Neural cell (in vitro differentiated cells): Measurements from ENCODE around the gene ZHX3. TPM values are rescaled to one million over a fixed set of nuclear protein-coding genes. Genes with fewer than 3 reads are reported as not detected.

Experiments used
- H2AFZ ChIP-seq: fragments of 200-600, 300-800 bp; sonication (generic), shearing (Covaris generic); 2 replicates; pipeline ENCODE4 v1.6.0; 2014; ENCODE audit warnings: low read depth, mild to moderate bottlenecking, antibody characterized with exemption, low read length, moderate library complexity
- H3F3A ChIP-seq: fragments of 200-600 bp; shearing (Covaris generic); 2 replicates; pipeline ENCODE4 v1.6.1; 2016; ENCODE audit warnings: mild to moderate bottlenecking, moderate library complexity, mixed read lengths, antibody characterized with exemption, low read length; ENCODE audit not compliant: insufficient read depth, poor library complexity, severe bottlenecking
- H3K27ac ChIP-seq: fragments of 200-600, 300-800 bp; sonication (generic), shearing (Covaris generic); 2 replicates; pipeline ENCODE4 v1.5.1; 2014; ENCODE audit warnings: mild to moderate bottlenecking, low read length, moderate library complexity
- H3K27me3 ChIP-seq: fragments of 300-800, 200-600 bp; sonication (generic), shearing (Covaris generic); 2 replicates; pipeline ENCODE4 v1.6.0; 2014; ENCODE audit warnings: mild to moderate bottlenecking, low read depth, low read length, moderate library complexity; ENCODE audit not compliant: insufficient read depth
- H3K36me3 ChIP-seq: fragments of 300-800, 200-600 bp; sonication (generic), shearing (Covaris generic); 2 replicates; pipeline ENCODE4 v1.5.1; 2014; ENCODE audit warnings: mild to moderate bottlenecking, antibody characterized with exemption, low read length, moderate library complexity; ENCODE audit not compliant: insufficient read depth
- H3K4me2 ChIP-seq: fragments of 300-800, 200-600 bp; sonication (generic), shearing (Covaris generic); 2 replicates; pipeline ENCODE4 v1.6.0; 2014; ENCODE audit warnings: mild to moderate bottlenecking, low read length
- H3K4me3 ChIP-seq: fragments of 300-800, 200-600 bp; sonication (generic), shearing (Covaris generic); 2 replicates; pipeline ENCODE4 v1.5.1; 2014; ENCODE audit warnings: mild to moderate bottlenecking, low read length, moderate library complexity
- H3K79me2 ChIP-seq: fragments of 200-600 bp; shearing (Covaris generic); replicated peaks from 2 replicates; pipeline ENCODE4 v1.6.0; 2014; ENCODE audit warnings: mild to moderate bottlenecking, low read length, moderate library complexity; ENCODE audit not compliant: insufficient read depth
- H3K9ac ChIP-seq: fragments of 300-800, 200-600 bp; sonication (generic), shearing (Covaris generic); 2 replicates; pipeline ENCODE4 v1.6.1; 2016; ENCODE audit warnings: mild to moderate bottlenecking, low read length, mixed read lengths
- H3K9me2 ChIP-seq: fragments of 200-600 bp; shearing (Covaris generic); 2 replicates; pipeline ENCODE4 v1.6.1; 2016; ENCODE audit warnings: mild to moderate bottlenecking, low read length, mixed read lengths; ENCODE audit not compliant: insufficient read depth
- H3K9me3 ChIP-seq: fragments of 200-600, 300-800 bp; sonication (generic), shearing (Covaris generic); 2 replicates; pipeline ENCODE4 v1.6.1; 2016; ENCODE audit warnings: mild to moderate bottlenecking, mixed run types, low read length, moderate library complexity, mixed read lengths
- H4K20me1 ChIP-seq: fragments of 200-600 bp; shearing (Covaris generic); 2 replicates; pipeline ENCODE4 v1.6.1; 2016; ENCODE audit warnings: mild to moderate bottlenecking, mixed run types; ENCODE audit not compliant: insufficient read depth
- EP300 ChIP-seq: fragments of 450-650 bp; conservative IDR thresholded peaks from 2 replicates; pipeline ENCODE4 v1.6.1; 2014; ENCODE audit warnings: antibody characterized with exemption, mild to moderate bottlenecking, moderate library complexity; ENCODE audit not compliant: poor library complexity, severe bottlenecking
- EZH2 ChIP-seq: fragments of 200-600, 300-800 bp; shearing (Covaris generic), sonication (generic); IDR thresholded peaks from 2 replicates; pipeline ENCODE4 v1.6.1; 2014; ENCODE audit warnings: antibody characterized with exemption, low read length, borderline replicate concordance, mild to moderate bottlenecking; ENCODE audit not compliant: insufficient read depth, poor library complexity, severe bottlenecking
- MXI1 ChIP-seq: fragments of 450-650 bp; conservative IDR thresholded peaks from 2 replicates; pipeline ENCODE4 v1.6.1; 2014; ENCODE audit warnings: antibody characterized with exemption, mild to moderate bottlenecking; ENCODE audit not compliant: poor library complexity, severe bottlenecking
- POLR2AphosphoS5 ChIP-seq: IDR thresholded peaks from 2 replicates; pipeline ENCODE4 v1.6.1; 2012
- RAD21 ChIP-seq: fragments of 450-650 bp; conservative IDR thresholded peaks from 2 replicates; pipeline ENCODE4 v1.6.1; 2014; ENCODE audit warnings: antibody characterized with exemption, mild to moderate bottlenecking, moderate library complexity
- SMC3 ChIP-seq: fragments of 450-650 bp; conservative IDR thresholded peaks from 2 replicates; pipeline ENCODE4 v1.6.1; 2014; ENCODE audit warnings: antibody characterized with exemption, mild to moderate bottlenecking, moderate library complexity; ENCODE audit not compliant: poor library complexity
- TAF1 ChIP-seq: IDR thresholded peaks from 2 replicates; pipeline ENCODE4 v1.6.1; 2012; ENCODE audit warnings: low read depth
- polyA plus RNA-seq: library from polyadenylated mRNA; depleted of rRNA; stranded (reverse); fragments of >200 nt; gene quantifications from 2 replicates; pipeline ENCODE4 v1.2.3, GENCODE V29; 2014
- TF ChIP-seq, protein P1 (sequence below): IDR thresholded peaks from 2 replicates; pipeline ENCODE4 v1.6.1; 2012; ENCODE audit warnings: borderline replicate concordance
- TF ChIP-seq, protein P2 (sequence below): fragments of 450-650 bp; IDR thresholded peaks from 2 replicates; pipeline ENCODE4 v1.5.1; 2014; ENCODE audit warnings: antibody characterized with exemption, mild to moderate bottlenecking, moderate library complexity; ENCODE audit not compliant: poor library complexity, severe bottlenecking

The ZHX3 gene
- polyA plus RNA-seq, 1 donor from 2014 or later: 10.3 TPM

DNA sequence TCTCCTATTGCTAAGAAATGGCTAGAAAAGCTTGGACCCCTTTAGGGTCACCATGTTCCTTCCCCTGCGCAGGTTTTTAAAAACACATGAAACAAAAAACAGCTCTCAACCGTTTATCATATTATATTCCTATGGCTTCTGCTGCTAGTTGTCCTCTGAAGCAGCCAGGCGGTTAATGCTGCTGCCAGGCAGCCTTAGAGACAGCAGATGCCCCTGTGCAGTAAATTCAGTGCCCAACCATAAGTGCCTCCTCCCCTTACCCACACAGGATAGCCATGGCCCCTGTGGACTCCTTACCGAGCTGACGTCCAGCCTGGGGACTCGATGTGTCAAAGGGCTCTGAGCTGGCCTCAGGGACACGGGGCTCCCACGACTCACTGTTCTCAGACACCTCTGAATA, 115.8 kb downstream of the ZHX3 start:
- no peak overlapping the region for H2AFZ ChIP-seq
- H3K9ac ChIP-seq: no peak overlapping the region
- H3K27me3 ChIP-seq: no peaks in the 10 kb centered on the region
- H3K27ac ChIP-seq: no peak overlapping the region
- H3K4me3 ChIP-seq: no peak overlapping the region
- H3F3A ChIP-seq: no peaks in the 10 kb centered on the region
- no peak overlapping the region for H3K4me2 ChIP-seq
- peaks cover 6% of the 10 kb centered on the region for H3K9me3 ChIP-seq
- peaks cover 27% of the 10 kb centered on the region for H3K36me3 ChIP-seq
- no peak for TF ChIP-seq TAF1
- no peaks in the 10 kb centered on the region for H3K79me2 ChIP-seq
- no peaks in the 10 kb centered on the region for H3K9me2 ChIP-seq
- H4K20me1 ChIP-seq: no peaks in the 10 kb centered on the region

DNA sequence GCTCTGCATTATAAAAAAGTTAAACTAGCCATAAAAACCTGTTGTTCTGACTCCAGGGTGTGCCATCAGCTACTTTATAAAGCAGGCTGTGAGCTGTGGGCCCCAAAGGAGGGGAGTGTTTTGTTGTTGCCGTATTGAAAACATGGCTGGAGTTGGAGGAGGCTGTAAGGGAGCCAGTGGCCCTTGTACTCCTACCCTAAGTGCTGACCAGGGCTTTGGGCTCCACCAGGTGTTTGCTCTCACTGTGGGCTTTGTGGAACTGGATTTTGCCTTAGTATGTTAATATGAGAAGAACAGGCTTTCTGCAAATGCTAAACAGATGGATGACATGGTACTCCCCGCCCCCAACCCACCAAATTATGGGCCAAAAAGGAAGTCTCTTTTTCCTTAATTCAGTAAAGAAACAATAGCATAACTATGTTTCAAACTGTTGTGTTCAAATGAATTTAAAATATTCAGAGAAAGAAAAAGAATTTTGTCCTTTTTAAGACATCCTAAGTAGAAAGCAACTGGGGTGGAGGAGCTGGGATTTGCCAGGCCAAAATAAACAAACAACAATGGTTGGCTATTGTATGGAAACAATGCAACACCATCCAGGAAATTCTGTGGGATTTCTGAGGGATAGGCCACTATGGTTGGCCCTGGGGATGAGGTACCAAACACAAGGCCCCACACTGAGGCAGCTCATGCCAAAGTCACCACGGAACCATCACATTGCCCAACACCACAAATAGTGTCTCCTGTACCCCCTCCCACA, 116.9 kb downstream of the ZHX3 start:
- Histone ChIP-seq H3K4me2 (no peak overlapping the region), H3K4me3 (no peak overlapping the region), H2AFZ (no peak overlapping the region), H4K20me1 (no peaks in the 10 kb centered on the region), H3K9me2 (no peaks in the 10 kb centered on the region), H3K9me3 (peaks cover 6% of the 10 kb centered on the region), H3K27me3 (no peaks in the 10 kb centered on the region), H3K9ac (no peak overlapping the region), H3K27ac (no peak overlapping the region), H3F3A (no peaks in the 10 kb centered on the region), H3K36me3 (peaks cover 30% of the 10 kb centered on the region), H3K79me2 (no peaks in the 10 kb centered on the region)
- TF ChIP-seq, protein P1, sequence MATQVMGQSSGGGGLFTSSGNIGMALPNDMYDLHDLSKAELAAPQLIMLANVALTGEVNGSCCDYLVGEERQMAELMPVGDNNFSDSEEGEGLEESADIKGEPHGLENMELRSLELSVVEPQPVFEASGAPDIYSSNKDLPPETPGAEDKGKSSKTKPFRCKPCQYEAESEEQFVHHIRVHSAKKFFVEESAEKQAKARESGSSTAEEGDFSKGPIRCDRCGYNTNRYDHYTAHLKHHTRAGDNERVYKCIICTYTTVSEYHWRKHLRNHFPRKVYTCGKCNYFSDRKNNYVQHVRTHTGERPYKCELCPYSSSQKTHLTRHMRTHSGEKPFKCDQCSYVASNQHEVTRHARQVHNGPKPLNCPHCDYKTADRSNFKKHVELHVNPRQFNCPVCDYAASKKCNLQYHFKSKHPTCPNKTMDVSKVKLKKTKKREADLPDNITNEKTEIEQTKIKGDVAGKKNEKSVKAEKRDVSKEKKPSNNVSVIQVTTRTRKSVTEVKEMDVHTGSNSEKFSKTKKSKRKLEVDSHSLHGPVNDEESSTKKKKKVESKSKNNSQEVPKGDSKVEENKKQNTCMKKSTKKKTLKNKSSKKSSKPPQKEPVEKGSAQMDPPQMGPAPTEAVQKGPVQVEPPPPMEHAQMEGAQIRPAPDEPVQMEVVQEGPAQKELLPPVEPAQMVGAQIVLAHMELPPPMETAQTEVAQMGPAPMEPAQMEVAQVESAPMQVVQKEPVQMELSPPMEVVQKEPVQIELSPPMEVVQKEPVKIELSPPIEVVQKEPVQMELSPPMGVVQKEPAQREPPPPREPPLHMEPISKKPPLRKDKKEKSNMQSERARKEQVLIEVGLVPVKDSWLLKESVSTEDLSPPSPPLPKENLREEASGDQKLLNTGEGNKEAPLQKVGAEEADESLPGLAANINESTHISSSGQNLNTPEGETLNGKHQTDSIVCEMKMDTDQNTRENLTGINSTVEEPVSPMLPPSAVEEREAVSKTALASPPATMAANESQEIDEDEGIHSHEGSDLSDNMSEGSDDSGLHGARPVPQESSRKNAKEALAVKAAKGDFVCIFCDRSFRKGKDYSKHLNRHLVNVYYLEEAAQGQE: no peak
- TF ChIP-seq SMC3 (no peak), EZH2 (no peak), POLR2AphosphoS5 (no peak)

DNA sequence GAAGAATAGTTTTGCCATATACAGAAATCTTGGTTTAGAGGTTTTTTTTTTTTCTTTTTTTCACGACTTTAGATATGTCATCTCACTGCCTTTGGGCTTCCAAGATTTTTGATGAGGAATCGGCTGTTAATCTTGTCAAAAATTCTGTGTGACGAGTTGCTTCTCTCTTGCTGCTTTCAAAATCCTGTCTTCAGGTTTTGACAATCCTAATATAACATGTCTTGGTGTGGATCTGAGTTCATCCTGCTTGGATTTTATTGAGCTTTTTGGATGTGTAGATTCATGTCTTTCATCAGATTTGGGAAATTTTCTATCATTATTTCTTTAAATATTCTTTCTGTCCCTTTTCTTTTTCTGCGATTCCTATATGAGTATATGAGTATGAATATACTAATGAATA, 119.1 kb downstream of the ZHX3 start:
- peaks cover 4% of the 10 kb centered on the region for H3K9me3 ChIP-seq
- H2AFZ ChIP-seq: no peak overlapping the region
- H3K27me3 ChIP-seq: no peaks in the 10 kb centered on the region
- no peak overlapping the region for H3K4me2 ChIP-seq
- H4K20me1 ChIP-seq: no peaks in the 10 kb centered on the region
- no peaks in the 10 kb centered on the region for H3F3A ChIP-seq
- H3K4me3 ChIP-seq: no peak overlapping the region
- H3K9ac ChIP-seq: no peak overlapping the region
- no peaks in the 10 kb centered on the region for H3K79me2 ChIP-seq
- no peak overlapping the region for H3K27ac ChIP-seq
- no peaks in the 10 kb centered on the region for H3K9me2 ChIP-seq
- peaks cover 19% of the 10 kb centered on the region for H3K36me3 ChIP-seq
- TF ChIP-seq, protein P2, sequence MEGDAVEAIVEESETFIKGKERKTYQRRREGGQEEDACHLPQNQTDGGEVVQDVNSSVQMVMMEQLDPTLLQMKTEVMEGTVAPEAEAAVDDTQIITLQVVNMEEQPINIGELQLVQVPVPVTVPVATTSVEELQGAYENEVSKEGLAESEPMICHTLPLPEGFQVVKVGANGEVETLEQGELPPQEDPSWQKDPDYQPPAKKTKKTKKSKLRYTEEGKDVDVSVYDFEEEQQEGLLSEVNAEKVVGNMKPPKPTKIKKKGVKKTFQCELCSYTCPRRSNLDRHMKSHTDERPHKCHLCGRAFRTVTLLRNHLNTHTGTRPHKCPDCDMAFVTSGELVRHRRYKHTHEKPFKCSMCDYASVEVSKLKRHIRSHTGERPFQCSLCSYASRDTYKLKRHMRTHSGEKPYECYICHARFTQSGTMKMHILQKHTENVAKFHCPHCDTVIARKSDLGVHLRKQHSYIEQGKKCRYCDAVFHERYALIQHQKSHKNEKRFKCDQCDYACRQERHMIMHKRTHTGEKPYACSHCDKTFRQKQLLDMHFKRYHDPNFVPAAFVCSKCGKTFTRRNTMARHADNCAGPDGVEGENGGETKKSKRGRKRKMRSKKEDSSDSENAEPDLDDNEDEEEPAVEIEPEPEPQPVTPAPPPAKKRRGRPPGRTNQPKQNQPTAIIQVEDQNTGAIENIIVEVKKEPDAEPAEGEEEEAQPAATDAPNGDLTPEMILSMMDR: no peak
- TF ChIP-seq EZH2 (no peak), TAF1 (no peak), SMC3 (no peak), POLR2AphosphoS5 (no peak), RAD21 (no peak), EP300 (no peak), MXI1 (no peak)
- TF ChIP-seq, protein P1: no peak
